ENCODE data around the gene UCK1.
"Not testable (repeated sequence)": the region's sequence is repeated elsewhere in the genome, so short reads cannot be mapped to it uniquely, and the experiment has no call there.

Gene UCK1

DNA sequence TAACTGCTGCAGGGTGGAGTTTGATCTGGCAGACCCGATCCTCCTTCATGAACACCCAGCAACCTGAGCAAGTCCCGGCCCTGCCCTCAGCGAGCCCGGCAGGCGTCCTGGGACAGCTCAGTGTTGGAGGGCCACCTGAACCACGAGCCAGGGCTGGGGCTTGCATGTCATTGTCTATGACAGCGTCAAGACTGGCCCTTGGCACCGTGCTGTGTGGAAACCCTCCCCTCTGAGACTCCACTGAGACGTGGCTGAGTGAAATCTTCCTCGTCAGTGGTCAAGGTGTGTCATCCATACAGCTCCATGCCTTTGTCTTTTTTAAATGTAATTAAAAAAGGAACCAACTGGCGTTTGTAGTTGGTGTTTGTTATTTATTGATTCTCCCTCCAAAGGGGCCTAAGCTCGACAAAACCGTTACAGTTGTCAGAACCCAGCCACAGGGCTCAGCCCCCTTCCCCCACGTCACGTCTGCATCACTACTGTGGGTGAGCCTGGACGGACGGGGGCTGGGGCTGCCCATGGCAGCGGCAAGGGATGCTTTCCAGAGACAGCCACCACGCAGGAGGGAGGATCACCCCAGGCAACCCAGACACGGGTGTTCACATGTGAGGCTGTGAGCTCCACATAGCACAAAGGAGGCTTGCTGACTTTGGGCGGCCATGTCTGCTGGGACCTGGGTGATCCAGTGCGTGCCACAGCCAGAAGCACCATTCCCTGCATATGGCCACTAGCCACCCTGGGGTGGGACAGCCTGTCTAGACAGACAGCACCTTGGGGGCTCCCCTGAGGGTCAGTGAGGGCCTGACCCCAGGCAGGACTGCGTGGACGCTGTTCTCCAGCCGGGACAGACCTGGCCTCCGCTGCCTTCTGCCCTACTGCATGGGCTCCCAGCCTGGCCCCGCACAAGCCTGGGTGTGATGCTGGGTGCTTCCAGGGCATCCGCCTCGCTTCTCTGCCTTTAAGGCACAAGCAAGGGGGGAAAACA, 7.3 kb downstream of the UCK1 start:
- no peak for DNase-seq (ENCODE audit: low read depth, low spot score)

DNA sequence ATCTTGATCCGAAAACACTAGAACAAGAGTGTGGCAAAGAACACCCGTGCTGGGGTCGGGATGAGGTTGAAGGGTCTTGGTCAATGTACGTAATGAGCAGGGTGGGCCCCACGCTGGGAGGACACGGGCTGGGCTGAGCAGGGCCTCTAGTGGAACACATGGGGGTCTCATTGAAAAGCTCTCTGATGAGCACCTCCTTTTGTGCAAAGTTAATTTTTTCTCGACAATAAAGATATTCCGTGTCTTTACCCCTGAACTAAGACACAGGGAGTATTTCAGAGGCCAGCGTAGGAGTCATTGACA, 8.0 kb downstream of the UCK1 start:
- no peak for DNase-seq (ENCODE audit: low read depth, low spot score)

DNA sequence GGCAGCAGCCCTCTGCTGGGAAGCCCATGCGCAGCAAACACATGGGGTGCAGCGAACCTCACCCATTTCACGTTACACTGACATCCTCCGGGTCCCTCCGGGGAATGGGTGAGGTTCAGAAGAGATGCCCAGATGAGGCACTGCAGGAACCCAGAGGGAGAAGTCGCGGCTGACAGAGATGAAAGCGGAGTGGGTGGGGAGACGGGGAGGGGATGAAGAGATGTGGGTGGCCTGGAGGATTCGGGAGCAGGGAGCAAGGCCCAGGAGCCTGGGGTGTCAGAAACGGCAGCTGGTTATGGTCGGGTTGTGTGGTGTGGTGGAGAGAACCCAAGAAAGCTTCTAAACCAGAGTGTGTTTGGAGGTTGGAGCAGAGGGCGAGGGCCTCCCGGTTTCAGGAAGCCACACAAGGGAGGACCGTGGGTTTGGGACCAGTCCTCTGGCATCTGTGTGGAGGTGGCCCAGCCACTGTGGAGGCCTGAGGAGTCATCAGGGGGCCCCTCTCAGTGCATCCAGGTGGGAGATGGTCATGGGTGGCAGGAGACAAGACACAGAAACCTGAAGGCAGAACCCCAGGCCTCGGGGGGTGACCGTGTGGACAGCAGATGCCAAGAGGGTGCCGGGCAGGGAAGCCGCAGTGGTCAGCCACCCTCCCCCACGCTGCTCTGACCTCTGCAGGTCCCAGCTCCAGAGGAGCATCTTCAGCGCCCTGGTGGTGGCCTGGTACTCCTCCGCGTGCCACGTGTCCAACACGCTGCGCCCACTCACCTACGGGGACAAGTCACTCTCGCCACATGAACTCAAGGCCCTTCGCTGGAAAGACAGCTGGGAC, 8.6 kb downstream of the UCK1 start:
- DNase-seq (ENCODE audit: low read depth, low spot score) = no peak

DNA sequence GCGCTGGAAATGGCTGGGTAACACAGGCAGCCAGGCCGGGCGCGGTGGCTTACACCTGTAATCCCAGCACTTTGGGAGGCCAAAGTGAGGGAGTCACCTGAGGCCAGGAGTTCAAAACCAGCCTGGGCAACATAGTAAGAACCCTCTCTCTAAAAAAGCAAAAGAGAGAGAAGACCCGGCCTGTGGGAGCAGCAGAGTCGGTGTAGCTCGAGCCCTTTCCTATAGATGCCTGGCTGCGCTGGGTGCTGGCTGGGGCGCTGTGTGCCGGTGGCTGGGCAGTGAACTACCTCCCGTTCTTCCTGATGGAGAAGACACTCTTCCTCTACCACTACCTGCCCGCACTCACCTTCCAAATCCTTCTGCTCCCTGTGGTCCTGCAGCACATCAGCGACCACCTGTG, 9.2 kb downstream of the UCK1 start:
- DNase-seq (ENCODE audit: low read depth, low spot score) = no peak

DNA sequence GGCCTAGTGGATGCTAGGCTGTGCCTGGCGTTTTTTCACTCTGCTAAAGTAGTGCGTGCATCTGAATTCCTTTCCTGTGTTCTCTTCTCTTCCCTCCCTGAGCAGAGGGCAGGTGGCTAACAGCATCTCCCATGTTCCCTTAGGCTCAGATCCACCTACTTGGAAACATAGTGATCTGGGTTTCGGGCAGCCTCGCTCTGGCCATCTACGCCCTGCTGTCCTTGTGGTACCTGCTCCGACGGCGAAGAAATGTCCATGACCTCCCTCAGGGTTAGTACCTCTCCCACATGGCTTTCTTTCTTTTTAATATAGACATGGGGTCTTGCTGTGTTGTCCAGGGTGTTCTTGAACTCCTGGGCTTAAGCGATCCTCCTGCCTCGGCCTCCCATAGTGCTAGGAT, 9.9 kb downstream of the UCK1 start:
- no peak for DNase-seq (ENCODE audit: low read depth, low spot score)

DNA sequence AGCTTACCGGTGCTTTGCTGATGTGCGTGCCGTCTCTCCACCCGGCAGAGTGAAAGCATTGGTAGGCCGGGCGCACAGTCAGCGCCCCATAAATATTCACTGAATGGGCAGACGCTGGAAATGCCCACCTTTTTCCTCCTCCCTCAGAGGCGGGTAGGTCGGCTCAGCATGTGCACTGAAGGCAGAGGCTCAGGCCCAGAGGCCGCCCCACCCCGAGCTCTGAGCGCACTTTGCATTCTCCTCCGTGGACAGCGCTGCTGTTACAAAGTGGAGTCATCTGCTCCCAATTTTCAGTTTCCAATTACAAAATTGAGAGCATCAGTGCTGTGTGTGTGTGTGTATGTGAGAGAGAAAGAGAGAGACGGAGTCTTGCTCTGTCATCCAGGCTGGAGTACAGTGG, 10.6 kb downstream of the UCK1 start:
- DNase-seq (ENCODE audit: low read depth, low spot score) = no peak

DNA sequence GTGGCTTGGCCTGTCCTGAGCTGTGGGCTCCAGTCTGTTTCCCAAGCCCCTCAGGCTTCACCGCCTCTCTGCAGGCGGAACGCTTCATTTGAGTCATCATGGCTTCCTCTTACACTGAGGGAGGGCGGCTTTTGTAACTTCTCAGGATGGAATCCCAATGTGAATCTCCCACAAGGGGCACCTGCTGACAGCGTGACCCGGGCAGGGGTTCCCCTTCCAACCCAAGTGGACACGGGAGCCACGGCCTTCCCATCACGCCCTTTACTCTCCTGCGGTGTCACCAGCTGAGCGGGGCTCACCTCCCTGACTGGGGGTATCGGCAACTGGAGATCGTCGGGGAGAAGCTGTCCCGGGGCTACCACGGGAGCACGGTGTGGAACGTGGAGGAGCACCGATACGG, 12.5 kb downstream of the UCK1 start:
- no peak for DNase-seq (ENCODE audit: low read depth, low spot score)

DNA sequence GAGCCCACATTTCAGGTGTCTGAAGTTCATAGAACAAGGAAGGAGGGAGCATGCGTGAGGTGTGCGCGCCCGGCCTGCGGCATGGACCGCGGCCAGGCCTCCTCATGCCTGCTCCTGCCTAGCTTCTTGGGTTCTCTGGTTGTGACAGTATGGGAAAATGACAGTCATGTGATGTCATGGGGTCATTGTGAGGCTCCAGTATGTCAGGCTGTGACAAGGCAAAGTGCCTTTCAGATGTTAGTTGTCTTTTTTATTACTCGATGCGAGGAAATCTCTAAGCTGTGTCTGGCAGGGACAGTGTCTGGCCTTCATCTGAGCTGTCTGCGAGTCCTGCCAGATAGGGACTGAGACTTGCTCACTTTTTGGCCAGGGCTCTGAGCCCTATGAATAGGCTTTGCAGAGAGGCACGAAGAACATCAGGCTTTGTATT, 13.3 kb downstream of the UCK1 start:
- DNase-seq (ENCODE audit: low read depth, low spot score) = no peak

DNA sequence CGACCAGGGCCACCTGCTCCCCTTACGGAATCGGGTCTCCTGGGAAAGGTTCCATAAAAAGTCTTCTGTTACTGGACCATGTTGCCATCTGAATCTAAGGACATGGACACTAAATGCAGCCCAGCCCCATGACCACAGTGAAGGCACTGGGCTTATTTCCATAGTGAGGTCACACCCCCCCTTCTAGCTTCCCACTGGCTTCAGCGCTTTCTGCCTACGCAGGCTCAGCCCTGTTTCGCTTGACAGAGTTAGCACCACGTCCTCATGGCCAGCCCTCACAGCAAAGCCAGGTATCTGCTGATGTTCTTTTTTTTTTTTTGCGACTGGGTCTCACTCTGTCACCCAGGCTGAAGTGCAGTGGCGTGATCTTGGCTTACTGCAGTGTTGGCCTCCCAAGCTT, 14.1 kb downstream of the UCK1 start:
- DNase-seq (ENCODE audit: low read depth, low spot score) = no peak

DNA sequence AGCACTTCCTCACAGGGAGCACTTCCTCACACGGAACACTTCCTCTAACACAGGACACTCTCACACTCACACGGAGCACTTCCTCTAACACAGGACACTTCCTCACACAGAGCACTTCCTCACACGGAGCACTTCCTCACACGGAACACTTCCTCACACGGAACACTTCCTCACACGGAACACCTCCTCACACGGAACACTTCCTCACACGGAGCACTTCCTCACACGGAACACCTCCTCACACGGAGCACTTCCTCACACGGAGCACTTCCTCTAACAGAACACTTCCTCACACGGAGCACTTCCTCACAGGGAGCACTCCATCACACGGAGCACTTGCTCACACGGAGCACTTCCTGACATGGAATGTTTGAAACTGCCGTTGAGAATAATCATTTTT, 15.0 kb downstream of the UCK1 start:
- no peak for DNase-seq (ENCODE audit: low read depth, low spot score)

DNA sequence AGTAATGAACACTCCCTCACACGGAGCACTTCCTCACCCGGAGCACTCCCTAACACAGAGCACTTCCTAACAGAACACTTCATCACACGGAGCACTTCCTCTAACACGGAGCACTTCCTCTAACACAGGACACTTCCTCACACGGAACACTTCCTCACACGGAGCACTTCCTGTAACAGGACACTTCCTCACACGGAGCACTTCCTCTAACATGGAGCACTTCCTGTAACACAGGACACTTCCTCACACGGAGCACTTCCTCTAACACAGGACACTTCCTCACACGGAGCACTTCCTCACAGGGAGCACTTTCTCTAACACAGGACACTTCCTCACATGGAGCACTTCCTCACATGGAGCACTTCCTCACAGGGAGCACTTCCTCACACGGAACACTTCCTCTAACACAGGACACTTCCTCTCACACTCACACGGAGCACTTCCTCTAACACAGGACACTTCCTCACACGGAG, 15.5 kb downstream of the UCK1 start:
- not testable (repeated sequence) for DNase-seq (ENCODE audit: low read depth, low spot score)

DNA sequence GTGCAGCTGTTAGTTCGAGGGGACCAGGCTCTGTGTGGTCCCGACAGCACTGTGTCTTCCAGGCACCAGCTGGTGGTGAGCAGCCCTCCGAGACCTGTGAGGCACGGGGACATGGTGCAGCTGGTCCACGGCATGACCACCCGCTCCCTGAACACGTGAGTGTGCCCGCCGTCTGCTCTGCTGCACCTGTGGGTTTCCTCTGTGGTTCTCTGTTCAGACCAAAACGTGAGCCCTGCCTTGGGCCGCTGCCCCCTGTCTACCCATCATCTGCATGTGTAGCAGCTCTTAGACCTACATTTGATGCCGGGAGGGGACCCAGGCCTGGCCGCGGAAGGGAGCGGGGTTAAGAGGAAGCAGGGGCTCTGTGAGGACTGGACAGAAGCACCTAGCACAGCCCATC, 17.9 kb downstream of the UCK1 start:
- no peak for DNase-seq (ENCODE audit: low read depth, low spot score)

DNA sequence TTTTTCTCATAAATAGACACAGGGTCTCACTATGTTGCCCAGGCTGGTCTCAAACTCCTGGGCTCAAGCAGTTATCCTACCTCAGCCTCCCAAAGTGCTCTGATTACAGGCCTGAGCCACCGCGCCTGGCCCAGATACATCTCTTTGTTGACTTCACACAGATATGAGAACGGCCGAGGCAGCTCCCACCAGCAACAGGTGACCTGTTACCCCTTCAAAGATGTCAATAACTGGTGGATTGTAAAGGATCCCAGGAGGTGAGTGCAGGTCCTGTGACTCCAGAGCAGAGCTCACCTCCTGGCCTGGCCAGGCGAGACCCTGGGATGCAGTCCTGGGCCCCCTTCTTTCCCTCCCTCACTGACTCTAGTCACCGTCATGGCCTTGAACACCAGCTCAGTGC, 19.2 kb downstream of the UCK1 start:
- DNase-seq (ENCODE audit: low read depth, low spot score) = no peak

DNA sequence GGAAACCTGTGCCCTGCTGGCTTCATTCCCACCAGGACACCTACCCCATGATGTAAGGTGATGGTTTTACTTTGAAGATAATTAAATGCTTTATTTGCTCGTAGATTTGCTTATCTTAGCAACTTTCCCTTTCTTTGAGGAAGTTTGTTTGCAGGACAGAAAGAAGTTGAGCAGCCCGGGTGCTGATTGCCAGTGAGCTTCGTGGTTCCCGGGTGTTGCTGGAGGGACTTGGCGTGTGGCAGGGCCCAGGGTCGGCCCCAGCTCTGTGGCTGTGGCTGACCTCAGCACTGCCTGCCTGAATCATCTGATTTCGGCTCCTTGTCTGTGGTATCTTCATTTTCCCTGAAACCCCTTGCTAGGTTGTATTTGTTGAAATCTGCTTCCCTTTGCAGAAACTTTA, 19.6 kb downstream of the UCK1 start:
- no peak for DNase-seq (ENCODE audit: low read depth, low spot score)

DNA sequence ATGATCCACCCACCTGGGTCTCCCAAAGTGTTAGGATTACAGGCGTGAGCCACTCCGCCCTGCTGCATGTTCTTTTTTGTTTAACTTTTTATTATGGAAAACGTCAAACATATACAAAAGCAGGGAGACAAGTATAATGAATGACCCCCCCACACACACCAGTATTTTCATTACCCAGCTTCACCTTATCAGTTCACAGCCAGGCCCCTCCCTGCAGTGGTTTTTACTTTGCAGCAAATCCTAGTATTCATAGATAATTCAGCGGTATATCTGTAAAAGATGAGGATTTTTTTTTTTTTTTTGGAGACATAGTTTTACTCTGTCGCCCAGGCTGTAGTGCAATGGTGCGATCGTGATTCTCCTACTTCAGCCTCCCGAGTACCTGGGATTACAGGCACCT, 26.1 kb downstream of the UCK1 start:
- no peak for DNase-seq (ENCODE audit: low read depth, low spot score)

DNA sequence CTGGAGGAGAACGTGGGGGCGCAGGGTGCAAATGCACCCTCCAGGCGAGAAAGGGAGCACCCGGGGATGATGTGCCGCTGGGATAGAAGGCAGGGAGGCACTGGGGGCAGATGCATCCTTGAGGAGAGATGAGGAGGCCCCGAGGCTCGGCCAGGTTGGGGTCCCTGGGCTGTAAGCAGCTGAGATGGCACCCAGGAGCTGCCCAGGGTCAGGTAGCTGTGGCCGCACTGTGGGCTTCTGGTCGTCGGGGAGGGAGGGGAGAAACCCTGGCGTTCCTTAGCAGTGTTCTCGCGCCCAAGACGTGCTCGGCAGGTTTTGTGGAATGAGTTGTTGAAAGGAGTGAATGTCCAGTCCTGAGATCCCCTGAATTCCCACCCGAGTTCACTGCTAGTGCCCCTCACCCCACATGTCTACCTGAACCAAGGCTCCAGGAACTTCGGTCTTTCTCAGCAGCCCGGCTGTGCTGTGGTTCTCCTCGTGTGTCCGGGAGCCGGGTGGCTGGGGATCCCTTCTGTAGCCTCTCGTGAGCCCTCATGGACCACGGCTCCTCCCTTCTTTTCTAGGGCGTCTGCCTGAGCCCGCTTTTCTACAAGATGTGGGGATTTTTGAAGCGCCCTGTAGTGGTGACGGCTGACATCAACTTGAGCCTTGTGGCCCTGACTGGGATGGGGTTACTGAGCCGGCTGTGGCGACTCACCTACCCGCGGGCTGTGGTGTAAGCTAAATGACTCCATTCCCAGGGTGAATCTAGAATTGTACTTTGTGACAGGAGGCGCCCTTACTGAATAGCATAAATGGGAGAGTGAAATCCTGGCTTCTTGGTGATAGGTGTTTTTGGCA, 27.2 kb downstream of the UCK1 start:
- DNase-seq (ENCODE audit: low read depth, low spot score) = peak; percentile 47

DNA sequence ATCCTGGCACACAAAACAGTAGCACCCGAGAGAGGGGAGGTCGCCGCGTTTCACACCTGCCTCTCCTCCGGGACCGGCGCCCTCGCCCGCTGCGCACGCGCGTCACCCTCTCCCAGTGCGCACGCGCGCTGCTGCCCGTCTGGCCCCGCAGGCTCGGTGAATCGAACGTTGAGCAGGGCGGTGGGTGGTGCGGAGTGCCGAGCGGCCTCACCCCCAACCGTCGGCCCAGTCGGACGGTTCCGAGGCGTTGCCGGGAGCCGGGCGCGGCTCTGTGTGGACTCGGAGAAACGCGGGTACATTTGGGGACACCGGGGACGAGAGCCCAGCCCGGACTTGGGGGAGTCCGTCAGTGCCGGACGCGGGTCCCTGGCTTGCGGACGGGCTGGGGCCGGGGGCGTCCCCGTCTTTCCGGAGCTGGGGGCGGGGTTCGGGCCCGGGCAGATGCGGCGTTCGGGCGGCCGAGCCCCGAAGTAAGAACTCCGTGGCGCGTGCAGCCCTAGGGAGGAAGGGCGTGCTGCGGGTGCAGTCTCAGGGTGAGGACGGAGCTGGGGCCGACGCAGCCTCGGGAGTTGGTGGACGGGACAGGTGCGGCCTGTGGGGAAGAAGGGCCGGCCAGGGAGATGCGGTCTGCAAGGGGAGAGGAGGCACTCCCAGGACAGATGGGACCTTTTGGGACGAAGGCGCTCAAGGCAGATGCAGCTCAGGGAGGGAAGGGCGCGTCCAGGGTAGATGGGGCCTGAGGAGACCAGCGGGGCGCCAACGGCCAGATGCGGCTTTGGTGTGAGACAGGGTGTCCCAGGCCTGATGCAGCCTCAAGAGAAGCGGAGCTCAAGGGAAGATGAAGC, 28.1 kb downstream of the UCK1 start, which contains the start of gene POMT1:
POMT1 (plus strand) TSS at position 138 of the 845 bp plus-strand sequence. CDS start 1,301 bp downstream, outside the sequence.
- DNase-seq (ENCODE audit: low read depth, low spot score) = peak; percentile 92

DNA sequence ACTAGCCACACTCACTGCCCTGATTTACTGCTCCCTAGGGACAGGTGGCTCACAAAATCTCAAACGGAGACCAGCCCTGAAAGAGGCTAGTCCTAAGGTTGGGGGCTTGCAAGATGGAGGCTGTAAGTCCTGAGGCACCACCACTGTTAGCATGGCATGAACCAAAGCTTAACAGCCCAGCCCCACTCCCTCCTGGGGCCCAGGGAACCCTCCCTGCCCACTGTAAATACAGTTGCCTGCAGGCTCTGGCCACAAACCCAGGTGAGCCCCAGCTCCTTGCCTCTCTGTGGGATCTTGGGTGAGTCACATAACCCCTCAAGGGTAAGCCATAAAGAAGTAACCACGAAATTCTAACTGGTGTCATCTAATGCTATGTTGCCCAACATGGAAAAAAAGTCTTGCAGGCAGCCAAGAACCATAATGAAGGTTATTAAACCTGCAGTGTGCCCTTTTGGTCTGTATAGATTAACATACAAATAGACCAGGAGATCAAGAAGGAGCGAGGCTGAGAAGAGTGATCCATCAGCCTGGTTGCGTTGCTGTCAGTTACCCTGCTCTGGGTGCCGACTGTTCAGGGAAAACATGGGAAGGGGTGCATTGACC, 30.0 kb downstream of the UCK1 start:
- peak; percentile 47 for DNase-seq (ENCODE audit: low read depth, low spot score)

DNA sequence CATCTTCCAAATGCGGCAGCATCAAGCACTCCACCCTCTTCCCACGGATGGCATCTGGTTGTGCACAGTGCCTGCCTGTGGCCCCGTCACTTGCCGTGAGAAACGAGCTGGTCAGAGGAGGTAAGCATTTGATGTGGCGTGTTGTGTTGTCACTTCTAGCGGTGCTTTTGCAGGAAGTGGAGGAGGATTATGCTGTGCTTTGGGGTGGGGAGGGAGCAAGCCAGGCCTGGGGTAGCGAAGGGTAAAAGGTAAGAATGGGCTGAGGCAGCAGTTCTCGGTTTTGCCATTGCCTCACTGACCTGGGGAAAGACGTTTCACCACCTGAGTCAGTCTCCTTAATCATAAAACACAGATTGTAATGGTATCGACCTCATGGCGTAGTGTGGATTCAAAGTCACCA, 30.7 kb downstream of the UCK1 start:
- DNase-seq (ENCODE audit: low read depth, low spot score) = no peak

DNA sequence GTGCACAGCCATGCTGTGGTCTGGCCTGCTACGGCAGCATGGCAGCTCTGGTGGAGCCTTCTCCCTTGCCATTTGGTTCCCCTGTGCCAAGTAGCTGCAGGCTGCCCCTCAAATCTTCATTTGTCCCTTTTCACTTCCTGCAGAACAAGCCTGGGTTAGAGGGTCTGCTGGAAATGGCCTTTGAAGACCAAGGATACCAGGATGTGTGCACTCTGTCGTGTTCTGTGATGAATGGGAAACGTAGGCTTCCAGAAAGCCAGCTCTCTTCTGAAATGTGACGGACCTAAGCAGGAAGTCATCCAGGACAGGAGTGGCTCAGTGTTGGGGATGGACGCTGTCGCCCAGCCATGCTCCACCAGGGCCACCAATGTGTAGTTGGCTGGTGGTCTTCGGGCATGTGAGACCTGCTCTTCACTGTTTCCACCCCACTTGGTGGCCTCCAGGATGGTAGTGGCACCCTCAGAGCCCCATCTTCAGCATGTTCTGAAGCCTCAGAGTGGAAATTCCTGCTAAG, 31.8 kb downstream of the UCK1 start:
- DNase-seq (ENCODE audit: low read depth, low spot score) = no peak
